Pancreas (tissue), 10 donors: ENCODE results near the gene DHX58. TPM values are rescaled to one million over a fixed set of nuclear protein-coding genes. Genes with fewer than 3 reads are reported as not detected.

Source experiments
- ATAC-seq, 4 donors: fragments of 200-7000 bp; cut with Tn5 transposase; one replicate each; pipeline versions ENCODE4 v1.8.0 to v1.9.1; 2020; ENCODE audit warnings: mild to moderate bottlenecking in 4 of 4, moderate library complexity in 4 of 4
- DNase-seq, 6 donors: peaks; one replicate each; pipeline ENCODE4 v3.0.0-alpha.2; 2020
- FAIRE-seq: peaks from 2 replicates; lab custom pipeline; 2012; peaks lifted over from hg19 to GRCh38; lab: Jason Lieb, UNC
- H3K27ac ChIP-seq, 4 donors: fragments of 200-600 bp; sonication (generic); 1 replicate in 3 of 4; 2 replicates in 1 of 4; pipeline versions ENCODE4 v1.5.0 to v1.8.0; 2020
- H3K27me3 ChIP-seq, 4 donors: fragments of 200-600 bp; one replicate each; pipeline ENCODE4 v1.8.0; 2021
- H3K36me3 ChIP-seq, 3 donors: fragments of 200-600 bp; sonication (generic) in 1 of 3; one replicate each; pipeline versions ENCODE4 v1.5.0 to v1.8.0; 2020 to 2021
- H3K4me1 ChIP-seq, 3 donors: fragments of 200-600 bp; one replicate each; pipeline ENCODE4 v1.8.0; 2021
- H3K4me3 ChIP-seq, 4 donors: fragments of 200-600 bp; sonication (generic) in 2 of 4; one replicate each; pipeline versions ENCODE4 v1.5.0 to v1.8.0; 2020 to 2021
- H3K9me3 ChIP-seq, 4 donors: fragments of 200-600 bp; one replicate each; pipeline ENCODE4 v1.8.0; 2021
- CTCF ChIP-seq, 4 donors: fragments of 200-600 bp; sonication (generic) in 3 of 4; IDR thresholded peaks; one replicate each; pipeline versions ENCODE4 v1.5.0 to v1.8.0; 2021; ENCODE audit warnings: antibody characterized with exemption in 4 of 4
- WGBS, 2 donors: extraction: QIAGEN DNeasy Blood & Tissue Kit; methylation state at CpG; one replicate each; pipeline ENCODE4 v1.1.7; 2013; 5-methylcytosine and 5-hydroxymethylcytosine counted together
- intact Hi-C, 3 donors: fragments of 100-400 bp; cut with DNase I; formaldehyde crosslinking; loops; one replicate each; pipeline versions ENCODE4 v1.11.1 to v1.14.2; 2022
- polyA plus RNA-seq, 2 donors: library from polyadenylated mRNA; stranded (reverse); fragments of 200-250 nt; gene quantifications; one replicate each; pipeline ENCODE4 v1.2.3, GENCODE V29; 2013
- total RNA-seq, 6 donors: library from RNA; stranded (reverse); fragmentation: NEBNext Ultra II Directional in 4 of 6; extraction: Animal tissue kit (Norgen Biotek cat#: 25700) in 4 of 6; gene quantifications; one replicate each; pipeline versions ENCODE4 v1.2.1 to v1.2.4, GENCODE V29; 2021 to 2023
- donor health status: healthy with polysubstance abuse.
- donor health status: DM: no; HTN: no; CAD: no; lungs with moderate emphysema.
- donor health status: DM: no; HTN: no; CAD: no.
- donor health status: control.
- donor health status: control.
- donor health status: Bipolar disorder and iron deficiency.
- donor health status: DM: yes; HTN: yes; CAD: no.
- donor health status: DM: no; HTN: no; CAD: no.
- donor health status: DM: no; HTN: no; CAD: no.
- donor health status: DM: yes; HTN: yes; CAD: no.

The DHX58 gene
- total and polyA plus RNA-seq, 8 donors = 3.7 to 22.8 (median 6.8) TPM

GRCh38 chr17:42103221-42103954 lies 9.1 kb downstream of the DHX58 start:
- H3K27ac ChIP-seq = no peak overlapping the region
- TF ChIP-seq CTCF (IDR thresholded peaks at IDR 0.05) = no peak
- no peaks in the 10 kb centered on the region for H3K36me3 ChIP-seq
- DNase-seq = no peak
- H3K27me3 ChIP-seq = no peaks in the 10 kb centered on the region
- H3K4me1 ChIP-seq = no peaks in the 10 kb centered on the region
- no peak overlapping the region for H3K4me3 ChIP-seq
- ATAC-seq = no peak
- no peaks in the 10 kb centered on the region for H3K9me3 ChIP-seq
- FAIRE-seq = no peak
- 85 to 86% methylated on average over 11 of the region's 11 CpGs for WGBS, 2 donors
- intact Hi-C loops = loop anchor here in 2 of 3 donors (5.0 to 10.0 kb wide), 2 partner anchors 36 to 79 kb away; partner anchors contain the start of gene NKIRAS2 (in 1 of the 2)

- Histone ChIP-seq H3K27me3 (no peaks in the 10 kb centered on the region), H3K4me3 (no peak overlapping the region), H3K27ac (no peak overlapping the region), H3K36me3 (no peaks in the 10 kb centered on the region), H3K4me1 (peaks cover 0 to 4% (median 0%) of the 10 kb centered on the region in 3 donors), H3K9me3 (no peaks in the 10 kb centered on the region)
- intact Hi-C loops = loop anchor here in 2 of 3 donors (5.0 to 10.0 kb wide), 2 partner anchors 34 to 77 kb away; partner anchors contain the start of gene NKIRAS2 (in 1 of the 2)
- peak; percentile 51 to 74 (median 68) for TF ChIP-seq CTCF (IDR thresholded peaks at IDR 0.05)
- peak; percentile 54 to 93 (median 82) for DNase-seq
- WGBS, 2 donors = 47 to 52% methylated on average over 10 to 14 of the region's 14 CpGs
- peak; percentile 79 to 89 (median 82) for ATAC-seq
- no peak for FAIRE-seq
Measured at GRCh38 chr17:42101513-42102292, 10.8 kb downstream of the DHX58 start.

GRCh38 chr17:42098730-42099399 lies 13.6 kb downstream of the DHX58 start:
- intact Hi-C loops = no loop called here
- no peak overlapping the region for H3K4me3 ChIP-seq
- H3K9me3 ChIP-seq = no peaks in the 10 kb centered on the region
- FAIRE-seq = no peak
- peak in 2 of 4 donors; percentile 16 to 22 for ATAC-seq
- peaks cover 0 to 4% (median 0%) of the 10 kb centered on the region in 3 donors for H3K4me1 ChIP-seq
- H3K36me3 ChIP-seq = no peaks in the 10 kb centered on the region
- no peak overlapping the region for H3K27ac ChIP-seq
- TF ChIP-seq CTCF (IDR thresholded peaks at IDR 0.05) = no peak
- no peak for DNase-seq
- no peaks in the 10 kb centered on the region for H3K27me3 ChIP-seq
- 71 to 72% methylated on average over 14 of the region's 14 CpGs for WGBS, 2 donors

- peak; percentile 49 to 82 (median 62) for ATAC-seq
- intact Hi-C loops = no loop called here
- WGBS, 2 donors = 16 to 17% methylated on average over 48 to 52 of the region's 52 CpGs
- Histone ChIP-seq H3K4me1 (peaks cover 0 to 4% (median 0%) of the 10 kb centered on the region in 3 donors), H3K27ac (no peak within 1 kb of the TSS), H3K36me3 (no peaks in the 10 kb centered on the region), H3K9me3 (no peaks in the 10 kb centered on the region), H3K4me3 (peak within 1 kb of the TSS in 1 of 4 donors; percentile 17), H3K27me3 (no peaks in the 10 kb centered on the region)
- no peak for TF ChIP-seq CTCF (IDR thresholded peaks at IDR 0.05)
- peak in 2 of 6 donors; percentile 54 to 80 for DNase-seq
- FAIRE-seq = no peak
Measured at GRCh38 chr17:42097691-42098631, 14.6 kb downstream of the DHX58 start, which contains the start of gene ZNF385C. Gene ZNF385C (minus strand): TSS chr17:42098473. CDS start chr17:42063056, 35,417 bp downstream.
